ENCODE measurements around the gene ATPAF2.

Gene ATPAF2

GRCh38 chr17:18038861-18039534 is at the start of gene ATPAF2, which contains the start of gene GID4:
TSS of gene ATPAF2 (minus strand) at chr17:18039168. CDS start at chr17:18039013, 155 bp downstream.
TSS of gene GID4 (plus strand) at chr17:18039408. CDS start at chr17:18039465, 57 bp downstream.
- peak; percentile 99 to 100 for DNase-seq

- DNase-seq, result peak; percentile 82 to 92
These were observed 48.9 kb upstream of the ATPAF2 start, which contains the start of gene DRG2 for GRCh38 chr17:18087610-18088491. TSS of gene DRG2 (plus strand) at chr17:18087948. CDS start at chr17:18088024, 76 bp downstream.

GRCh38 chr17:18084256-18084655 is 45.3 kb upstream of the ATPAF2 start:
- DNase-seq, result no peak

GRCh38 chr17:18079543-18079942 is 40.6 kb upstream of the ATPAF2 start:
- DNase-seq, result no peak

- no peak for DNase-seq
These were observed 38.0 kb upstream of the ATPAF2 start for GRCh38 chr17:18076936-18077335.

- DNase-seq, result no peak
These were observed 35.8 kb upstream of the ATPAF2 start for GRCh38 chr17:18074566-18075272.

- DNase-seq, result no peak
These were observed 32.8 kb upstream of the ATPAF2 start for GRCh38 chr17:18071751-18072150.

GRCh38 chr17:18070861-18071340 is 31.9 kb upstream of the ATPAF2 start:
- no peak for DNase-seq

GRCh38 chr17:18069101-18069500 is 30.1 kb upstream of the ATPAF2 start:
- DNase-seq, result no peak

GRCh38 chr17:18066866-18067265 is 27.9 kb upstream of the ATPAF2 start:
- no peak for DNase-seq

GRCh38 chr17:18065546-18065945 is 26.6 kb upstream of the ATPAF2 start:
- DNase-seq, result no peak

- no peak for DNase-seq
These were observed 25.1 kb upstream of the ATPAF2 start for GRCh38 chr17:18064053-18064452.

- no peak for DNase-seq
These were observed 20.3 kb upstream of the ATPAF2 start for GRCh38 chr17:18059283-18059682.

GRCh38 chr17:18056214-18056613 is 17.2 kb upstream of the ATPAF2 start:
- DNase-seq, result no peak

- DNase-seq, result no peak
These were observed 16.6 kb upstream of the ATPAF2 start for GRCh38 chr17:18055597-18055996.

GRCh38 chr17:18045691-18046350 is 6.9 kb upstream of the ATPAF2 start:
- no peak for DNase-seq

- no peak for DNase-seq
These were observed 5.6 kb upstream of the ATPAF2 start for GRCh38 chr17:18044609-18045008.

- DNase-seq, result peak in 1 of 2 donors; percentile 23
These were observed 4.5 kb upstream of the ATPAF2 start for GRCh38 chr17:18043491-18043890.

GRCh38 chr17:18042983-18043382 is 4.0 kb upstream of the ATPAF2 start:
- no peak for DNase-seq

- DNase-seq, result no peak
These were observed 2.8 kb upstream of the ATPAF2 start for GRCh38 chr17:18041776-18042175.

GRCh38 chr17:18040261-18040858 is 1.4 kb upstream of the ATPAF2 start:
- DNase-seq, result no peak

Measured in CD4-positive, alpha-beta T cell treated with Interferon alpha-2 for 1 hour (primary cell).